HepG2 (cell line): ENCODE measurements around the gene ACTL7B. TPM values are rescaled to one million over a fixed set of nuclear protein-coding genes. Genes with fewer than 3 reads are reported as not detected.
A peak's percentile ranks its signal among the peaks of the same experiment; 100 is the strongest.
"Not testable (repeated sequence)": the region's sequence is repeated elsewhere in the genome, so short reads cannot be mapped to it uniquely, and the experiment has no call there.

ENCODE experiments used
- ATAC-seq: fragments of 200-7000 bp; cut with Tn5 transposase; 3 replicates; pipeline ENCODE4 v1.9.1; 2020; ENCODE audit warnings: mild to moderate bottlenecking, moderate library complexity
- BruUV-seq: library from RNA; stranded (reverse); fragments of 400-500 nt; replicated peaks from 2 replicates; lab custom pipeline; 2021; lab: Mats Ljungman, UMichigan
- CTCF ChIA-PET: fragments of 300-600 bp; formaldehyde crosslinking; extraction: SDS; loops from one replicate; lab custom pipeline; 2021; ENCODE audit warnings: low total read pairs, inconsistent platforms, low intra/inter-chr PET ratio; lab: Yijun Ruan, JAX
- POLR2A ChIA-PET: fragments of 350-600 bp; sonication (Branson Sonifier 250); formaldehyde crosslinking; loops from one replicate; lab custom pipeline; 2020; ENCODE audit warnings: antibody characterized with exemption, inconsistent platforms; lab: Yijun Ruan, JAX
- DNase-seq: peaks from one replicate; pipeline ENCODE4 v3.0.0-alpha.2; 2015; ENCODE audit warnings: low spot score
- FAIRE-seq: peaks from 3 replicates; lab custom pipeline; 2011; peaks lifted over from hg19 to GRCh38; lab: Jason Lieb, UNC
- H2AFZ ChIP-seq: one replicate; pipeline ENCODE4 v1.6.1; 2011; ENCODE audit warnings: low read length, inconsistent platforms
- H3K27ac ChIP-seq: fragments of 300-600 bp; 3 replicates; pipeline ENCODE4 v1.8.0; 2011; ENCODE audit warnings: mixed run types, mild to moderate bottlenecking, mixed read lengths, low read length, inconsistent platforms; ENCODE audit not compliant: insufficient read depth; ENCODE audit errors: extremely low read length
- H3K27me3 ChIP-seq, 2 experiments: fragments of 200-600 bp in 1 of 2; 2 replicates in 1 of 2; 3 replicates in 1 of 2; pipeline versions ENCODE4 v1.6.0 to v1.8.0; 2011; ENCODE audit warnings: low read length in 2 of 2, mild to moderate bottlenecking in 2 of 2, moderate library complexity in 2 of 2, inconsistent platforms in 1 of 2; ENCODE audit not compliant: insufficient read depth in 2 of 2, control insufficient read depth in 1 of 2
- H3K36me3 ChIP-seq, 2 experiments: fragments of 200-600 bp in 1 of 2; replicated peaks in 1 of 2; 2 replicates in 1 of 2; 3 replicates in 1 of 2; pipeline versions ENCODE4 v1.5.1 to v1.8.0; 2011; ENCODE audit warnings: low read length in 2 of 2, inconsistent platforms in 1 of 2; ENCODE audit not compliant: insufficient read depth in 2 of 2, control insufficient read depth in 1 of 2
- H3K4me1 ChIP-seq: 2 replicates; pipeline ENCODE4 v1.5.1; 2012; ENCODE audit warnings: low read length, inconsistent platforms; ENCODE audit not compliant: insufficient read depth
- H3K4me2 ChIP-seq: 2 replicates; pipeline ENCODE4 v1.6.0; 2011; ENCODE audit warnings: low read depth, low read length, inconsistent platforms
- H3K4me3 ChIP-seq, 3 experiments: fragments of 200-600 bp in 1 of 3; sonication (generic), shearing (Covaris generic) in 1 of 3; replicated peaks in 1 of 3; 2 replicates each; pipeline ENCODE4 v1.5.1; 2011 to 2016; ENCODE audit warnings: low read length in 3 of 3, inconsistent platforms in 2 of 3, low read depth in 2 of 3, mild to moderate bottlenecking in 2 of 3, control low read depth in 1 of 3, mixed read lengths in 1 of 3; ENCODE audit not compliant: insufficient read depth in 1 of 3
- H3K79me2 ChIP-seq: one replicate; pipeline ENCODE4 v1.6.1; 2011; ENCODE audit warnings: low read length, inconsistent platforms; ENCODE audit not compliant: insufficient read depth
- H3K9ac ChIP-seq: 2 replicates; pipeline ENCODE4 v1.6.0; 2011; ENCODE audit warnings: mild to moderate bottlenecking, low read depth, low read length, inconsistent platforms; ENCODE audit not compliant: insufficient read depth
- H3K9me3 ChIP-seq: 2 replicates; pipeline ENCODE4 v1.5.1; 2012; ENCODE audit warnings: mild to moderate bottlenecking, low read length
- H4K20me1 ChIP-seq: 2 replicates; pipeline ENCODE4 v1.6.0; 2011; ENCODE audit warnings: inconsistent platforms, mild to moderate bottlenecking, low read length, moderate library complexity; ENCODE audit not compliant: insufficient read depth
- ATF4 ChIP-seq, 2 experiments: fragments of 450-650 bp in 1 of 2; sonication (generic) in 1 of 2; formaldehyde crosslinking; IDR thresholded peaks; 2 replicates each; pipeline versions ENCODE4 v1.5.0 to v1.8.0; 2020 to 2022; ENCODE audit warnings: mild to moderate bottlenecking in 1 of 2, missing genetic modification reagents in 1 of 2
- NR2F6 ChIP-seq, 2 experiments: IDR thresholded peaks; 2 replicates each; pipeline ENCODE4 v1.6.1; 2016; ENCODE audit warnings: antibody characterized with exemption in 1 of 2, mild to moderate bottlenecking in 1 of 2
- ZBTB40 ChIP-seq, 2 experiments: fragments of 450-650 bp in 1 of 2; sonication (generic) in 1 of 2; formaldehyde crosslinking in 1 of 2; IDR thresholded peaks; 2 replicates each; pipeline versions ENCODE4 v1.6.1 to v1.8.0; 2016 to 2022; ENCODE audit warnings: antibody characterized with exemption in 1 of 2, mild to moderate bottlenecking in 1 of 2, missing genetic modification reagents in 1 of 2
- ZNF770 ChIP-seq: sonication (generic); formaldehyde crosslinking; IDR thresholded peaks from 2 replicates; pipeline ENCODE4 v1.5.0; 2020; ENCODE audit warnings: mild to moderate bottlenecking, missing genetic modification reagents
- WGBS: methylation state at CpG from one replicate; pipeline ENCODE4 v1.1.6; 2017; ENCODE audit warnings: low lambda C conversion rate; 5-methylcytosine and 5-hydroxymethylcytosine counted together
- in situ Hi-C: cut with HindIII; loops from 2 replicates; pipeline ENCODE4 v1.10.0; 2017; ENCODE audit warnings: low pct_unique_long_range_greater_than_20kb; ENCODE audit not compliant: extremely low pct_ligation_motif_present
- intact Hi-C: fragments of 100-400 bp; cut with micrococcal nuclease; formaldehyde crosslinking; loops from one replicate; pipeline ENCODE4 v1.10.0; 2022; ENCODE audit not compliant: unreplicated experiment
- polyA plus RNA-seq, 8 experiments: library from polyadenylated mRNA; depleted of rRNA in 3 of 8; stranded (reverse) in 7 of 8; unstranded in 1 of 8; fragments of >200 nt; fragmentation: Illumina TruSeq in 4 of 8; extraction: Trizol in 4 of 8; gene quantifications; 2 replicates each; pipeline versions ENCODE4 v1.2.1 to v1.2.3, GENCODE V29; 2011 to 2016; ENCODE audit warnings: low read depth in 4 of 8, missing spikeins in 1 of 8, mixed read lengths in 1 of 8; ENCODE audit not compliant: insufficient read depth in 1 of 8
- total RNA-seq, 5 experiments: library from RNA; depleted of rRNA; stranded (reverse); fragments of >200 nt; fragmentation: Illumina TruSeq; extraction: Trizol; gene quantifications; 2 replicates each; pipeline ENCODE4 v1.2.3, GENCODE V29; 2016; ENCODE audit warnings: low read depth in 1 of 5

Gene ACTL7B
- total and polyA plus RNA-seq, 2 of the 13 experiments (the other 11 are each of a cell fraction or from before 2014, with no cell fraction given) = 0.07 to 0.11 TPM

GRCh38 chr9:108886594-108887271 lies 30.9 kb upstream of the ACTL7B start:
- BruUV-seq; H3K9me3 ChIP-seq; H2AFZ ChIP-seq; H4K20me1 ChIP-seq; H3K27me3 ChIP-seq; DNase-seq; CTCF ChIA-PET; FAIRE-seq; TF ChIP-seq NR2F6 (IDR thresholded peaks at IDR 0.05): not testable (repeated sequence)
- 0 out of 2 replicates have a peak, but pooled peaks have one; percentile 9 for TF ChIP-seq NR2F6 (CRISPR knock-in tag; IDR thresholded peaks at IDR 0.05)
- TF ChIP-seq ZNF770 (CRISPR knock-in tag) = peak; percentile 94
- peak; percentile 85 for TF ChIP-seq ZBTB40 (IDR thresholded peaks at IDR 0.05)
- peak; percentile 97 for TF ChIP-seq ZBTB40 (CRISPR knock-in tag; IDR thresholded peaks at IDR 0.05)
- TF ChIP-seq ATF4 (CRISPR knock-in tag; IDR thresholded peaks at IDR 0.05) = 0 out of 4 replicates have a peak, but pooled peaks of 1 of the 2 experiments have one; percentile 14
- Histone ChIP-seq H3K4me1 (peaks cover 90% of the 10 kb centered on the region), H3K4me3 (peak overlapping the region in 1 of 3 experiments; percentile 14; a peak in 1 of 6 replicates), H3K79me2 (peaks cover 49% of the 10 kb centered on the region), H3K36me3 (peaks cover 12 to 23% of the 10 kb centered on the region in 2 experiments), H3K4me2 (peak overlapping the region; percentile 60), H3K27ac (peak overlapping the region; percentile 99), H3K9ac (peak overlapping the region; percentile 75)
- POLR2A ChIA-PET = interaction anchor here (0.6 to 4.7 kb wide), 10 partner anchors 7 to 195 kb away, joined by 3 to 45 read pairs (median 11); no protein-coding TSS in a partner anchor
- intact Hi-C loops (loop anchor here (1.0 to 5.0 kb wide), 2 partner anchors 8 to 46 kb away; partner anchors contain the start of genes ABITRAM and ELP1), in situ Hi-C loops (loop anchor here (5.0 kb wide), 1 partner anchor 46 kb away; the partner anchor contains the start of genes ABITRAM and ELP1)
- ATAC-seq = peak; percentile 12; the same call in 1 of the 3 replicates
- WGBS = 66% methylated on average over 3 of the region's 3 CpGs
